Measurements from ENCODE around the gene XPR1. TPM values are rescaled to one million over a fixed set of nuclear protein-coding genes. Genes with fewer than 3 reads are reported as not detected.

The XPR1 gene
- polyA plus RNA-seq, 1 donor (not counting 4 experiments of a cell fraction or from before 2014, with no cell fraction given): 40.0 TPM

DNA sequence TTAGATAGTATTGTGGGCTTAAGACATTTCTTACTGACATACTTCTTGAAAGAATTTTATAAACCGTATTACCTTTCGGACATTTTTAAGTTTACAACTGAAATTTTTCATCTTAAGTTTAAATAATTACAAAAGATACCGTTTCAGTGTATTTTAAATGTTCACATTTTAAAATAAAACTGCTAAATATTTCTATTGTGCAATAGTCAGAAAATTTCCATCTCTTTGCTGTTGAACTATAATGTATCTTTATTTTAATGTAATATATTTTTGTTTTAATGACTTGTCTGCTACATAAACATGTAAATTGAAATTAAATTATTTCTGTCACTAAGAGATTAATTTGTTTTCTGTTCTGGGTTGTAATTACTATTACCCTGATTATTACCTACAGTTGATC lies 206.7 kb downstream of the XPR1 start:
- Histone ChIP-seq H3K79me2 (ENCODE audit: control insufficient read depth, insufficient read depth, low read length) (no peaks in the 10 kb centered on the region), H3K27me3 (ENCODE audit: control insufficient read depth, extremely low read depth, insufficient read depth, low read length) (no peaks in the 10 kb centered on the region), H3K9me1 (ENCODE audit: control insufficient read depth, extremely low read depth, insufficient read depth, low read length) (no peaks in the 10 kb centered on the region), H4K20me1 (ENCODE audit: control insufficient read depth, extremely low read depth, insufficient read depth, low read length) (no peaks in the 10 kb centered on the region), H2AFZ (ENCODE audit: control insufficient read depth, low read length) (no peak overlapping the region), H3K4me3 (ENCODE audit: control insufficient read depth in 2 of 3, extremely low read depth in 1 of 3, insufficient read depth in 2 of 3, low read depth in 1 of 3, low read length in 3 of 3) (no peak overlapping the region), H3K4me1 (ENCODE audit: control insufficient read depth, extremely low read depth, insufficient read depth, low read length) (no peaks in the 10 kb centered on the region), H3K9me3 (ENCODE audit: control insufficient read depth, low read depth, low read length) (no peaks in the 10 kb centered on the region), H3K4me2 (ENCODE audit: control insufficient read depth, extremely low read depth, insufficient read depth, low read depth, low read length) (no peak overlapping the region), H3K9ac (ENCODE audit: control insufficient read depth, extremely low read depth, insufficient read depth, low read length) (no peak overlapping the region), H3K36me3 (ENCODE audit: control insufficient read depth in 2 of 2, extremely low read depth in 1 of 2, insufficient read depth in 2 of 2, low read length in 2 of 2) (no peaks in the 10 kb centered on the region), H3K27ac (ENCODE audit: control insufficient read depth, insufficient read depth, low read length) (no peak overlapping the region)
- no peak for DNase-seq (ENCODE audit: low read depth, low spot score)
- FAIRE-seq: no peak
- dilution Hi-C loops (cut with MboI; ENCODE audit: extremely low pct_ligation_motif_present, low sequenced_read_pairs): no loop called here
- TF ChIP-seq, protein P1, sequence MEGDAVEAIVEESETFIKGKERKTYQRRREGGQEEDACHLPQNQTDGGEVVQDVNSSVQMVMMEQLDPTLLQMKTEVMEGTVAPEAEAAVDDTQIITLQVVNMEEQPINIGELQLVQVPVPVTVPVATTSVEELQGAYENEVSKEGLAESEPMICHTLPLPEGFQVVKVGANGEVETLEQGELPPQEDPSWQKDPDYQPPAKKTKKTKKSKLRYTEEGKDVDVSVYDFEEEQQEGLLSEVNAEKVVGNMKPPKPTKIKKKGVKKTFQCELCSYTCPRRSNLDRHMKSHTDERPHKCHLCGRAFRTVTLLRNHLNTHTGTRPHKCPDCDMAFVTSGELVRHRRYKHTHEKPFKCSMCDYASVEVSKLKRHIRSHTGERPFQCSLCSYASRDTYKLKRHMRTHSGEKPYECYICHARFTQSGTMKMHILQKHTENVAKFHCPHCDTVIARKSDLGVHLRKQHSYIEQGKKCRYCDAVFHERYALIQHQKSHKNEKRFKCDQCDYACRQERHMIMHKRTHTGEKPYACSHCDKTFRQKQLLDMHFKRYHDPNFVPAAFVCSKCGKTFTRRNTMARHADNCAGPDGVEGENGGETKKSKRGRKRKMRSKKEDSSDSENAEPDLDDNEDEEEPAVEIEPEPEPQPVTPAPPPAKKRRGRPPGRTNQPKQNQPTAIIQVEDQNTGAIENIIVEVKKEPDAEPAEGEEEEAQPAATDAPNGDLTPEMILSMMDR (optimal IDR thresholded peaks at IDR 0.05 in 1 of 3, IDR thresholded peaks at IDR 0.05 in 1 of 3, conservative IDR thresholded peaks at IDR 0.05 in 1 of 3; ENCODE audit: extremely low read depth in 1 of 3, insufficient read depth in 2 of 3, low read length in 3 of 3): no peak
- no peak for TF ChIP-seq EZH2 (IDR thresholded peaks at IDR 0.05; ENCODE audit: low read length)

DNA sequence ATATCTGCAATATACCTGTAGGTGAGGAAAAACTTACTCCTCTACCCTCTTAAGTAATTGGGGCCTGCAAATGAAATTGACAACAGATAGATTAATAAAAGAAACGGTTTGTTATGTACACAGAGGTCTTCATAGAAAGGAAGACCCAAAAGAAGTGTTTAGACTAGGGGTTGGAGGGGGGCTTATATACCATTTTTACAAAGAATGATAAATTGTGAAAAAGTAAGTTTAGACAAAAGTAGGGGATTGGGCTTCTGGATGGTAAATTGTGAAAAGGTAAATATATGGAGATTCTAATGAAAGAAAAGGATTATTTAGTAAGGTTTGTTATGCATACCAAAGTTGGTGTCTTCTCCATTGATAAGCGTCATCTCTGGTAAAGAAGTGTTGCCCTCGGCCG lies 207.7 kb downstream of the XPR1 start:
- H3K79me2 ChIP-seq (ENCODE audit: control insufficient read depth, insufficient read depth, low read length): no peaks in the 10 kb centered on the region
- no peaks in the 10 kb centered on the region for H3K36me3 ChIP-seq (ENCODE audit: control insufficient read depth in 2 of 2, extremely low read depth in 1 of 2, insufficient read depth in 2 of 2, low read length in 2 of 2)
- no peaks in the 10 kb centered on the region for H3K9me3 ChIP-seq (ENCODE audit: control insufficient read depth, low read depth, low read length)
- no peak overlapping the region for H3K4me3 ChIP-seq (ENCODE audit: control insufficient read depth in 2 of 3, extremely low read depth in 1 of 3, insufficient read depth in 2 of 3, low read depth in 1 of 3, low read length in 3 of 3)
- H3K9ac ChIP-seq (ENCODE audit: control insufficient read depth, extremely low read depth, insufficient read depth, low read length): no peak overlapping the region
- no peak overlapping the region for H3K4me2 ChIP-seq (ENCODE audit: control insufficient read depth, extremely low read depth, insufficient read depth, low read depth, low read length)
- no peaks in the 10 kb centered on the region for H3K4me1 ChIP-seq (ENCODE audit: control insufficient read depth, extremely low read depth, insufficient read depth, low read length)
- FAIRE-seq: no peak
- DNase-seq (ENCODE audit: low read depth, low spot score): no peak
- H3K9me1 ChIP-seq (ENCODE audit: control insufficient read depth, extremely low read depth, insufficient read depth, low read length): no peaks in the 10 kb centered on the region
- no peak overlapping the region for H2AFZ ChIP-seq (ENCODE audit: control insufficient read depth, low read length)
- dilution Hi-C loops (cut with MboI; ENCODE audit: extremely low pct_ligation_motif_present, low sequenced_read_pairs): no loop called here
- no peak for TF ChIP-seq EZH2 (IDR thresholded peaks at IDR 0.05; ENCODE audit: low read length)
- TF ChIP-seq, protein P1 (optimal IDR thresholded peaks at IDR 0.05 in 1 of 3, IDR thresholded peaks at IDR 0.05 in 1 of 3, conservative IDR thresholded peaks at IDR 0.05 in 1 of 3; ENCODE audit: extremely low read depth in 1 of 3, insufficient read depth in 2 of 3, low read length in 3 of 3): no peak
- no peaks in the 10 kb centered on the region for H4K20me1 ChIP-seq (ENCODE audit: control insufficient read depth, extremely low read depth, insufficient read depth, low read length)
- H3K27ac ChIP-seq (ENCODE audit: control insufficient read depth, insufficient read depth, low read length): no peak overlapping the region
- no peaks in the 10 kb centered on the region for H3K27me3 ChIP-seq (ENCODE audit: control insufficient read depth, extremely low read depth, insufficient read depth, low read length)

Data from keratinocyte (primary cell).